RWPE1 (cell line): Measurements from ENCODE around the gene CTH.
"Not testable (repeated sequence)": the region's sequence is repeated elsewhere in the genome, so short reads cannot be mapped to it uniquely, and the experiment has no call there.

Experiments
- CTCF ChIA-PET: fragments of 350-600 bp; sonication (Branson Sonifier 250); formaldehyde crosslinking; extraction: SDS; loops from one replicate; lab custom pipeline; 2021; lab: Yijun Ruan, JAX
- POLR2A ChIA-PET: fragments of 400-600 bp; formaldehyde crosslinking; extraction: SDS; loops from one replicate; lab custom pipeline; 2020; ENCODE audit warnings: antibody characterized with exemption; ENCODE audit not compliant: low non-redundant PET; lab: Yijun Ruan, JAX
- DNase-seq: peaks from one replicate; pipeline ENCODE4 v3.0.0; 2012; ENCODE audit warnings: low spot score
- H3K27ac ChIP-seq: fragments of 450-650 bp; 2 replicates; pipeline ENCODE4 v1.5.1; 2017
- TF ChIP-seq, protein P1 (sequence below): fragments of 450-650 bp; conservative IDR thresholded peaks from 2 replicates; pipeline ENCODE4 v1.5.1; 2017; ENCODE audit warnings: low read depth, mild to moderate bottlenecking

The CTH gene

GRCh38 chr1:70410604-70411359 lies at the start of gene CTH:
TSS of gene CTH (plus strand) at chr1:70411268. CDS start at chr1:70411416, 148 bp downstream.
- POLR2A ChIA-PET = interaction anchor here (0.6 to 1.9 kb wide), 6 partner anchors 9 to 60 kb away, joined by 3 to 9 read pairs (median 4); partner anchors contain the start of gene ANKRD13C
- H3K27ac ChIP-seq = peak within 1 kb of the TSS; percentile 89
- peak; percentile 95 for DNase-seq
- TF ChIP-seq, protein P1, sequence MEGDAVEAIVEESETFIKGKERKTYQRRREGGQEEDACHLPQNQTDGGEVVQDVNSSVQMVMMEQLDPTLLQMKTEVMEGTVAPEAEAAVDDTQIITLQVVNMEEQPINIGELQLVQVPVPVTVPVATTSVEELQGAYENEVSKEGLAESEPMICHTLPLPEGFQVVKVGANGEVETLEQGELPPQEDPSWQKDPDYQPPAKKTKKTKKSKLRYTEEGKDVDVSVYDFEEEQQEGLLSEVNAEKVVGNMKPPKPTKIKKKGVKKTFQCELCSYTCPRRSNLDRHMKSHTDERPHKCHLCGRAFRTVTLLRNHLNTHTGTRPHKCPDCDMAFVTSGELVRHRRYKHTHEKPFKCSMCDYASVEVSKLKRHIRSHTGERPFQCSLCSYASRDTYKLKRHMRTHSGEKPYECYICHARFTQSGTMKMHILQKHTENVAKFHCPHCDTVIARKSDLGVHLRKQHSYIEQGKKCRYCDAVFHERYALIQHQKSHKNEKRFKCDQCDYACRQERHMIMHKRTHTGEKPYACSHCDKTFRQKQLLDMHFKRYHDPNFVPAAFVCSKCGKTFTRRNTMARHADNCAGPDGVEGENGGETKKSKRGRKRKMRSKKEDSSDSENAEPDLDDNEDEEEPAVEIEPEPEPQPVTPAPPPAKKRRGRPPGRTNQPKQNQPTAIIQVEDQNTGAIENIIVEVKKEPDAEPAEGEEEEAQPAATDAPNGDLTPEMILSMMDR = no peak
- CTCF ChIA-PET = interaction anchor here (1.0 kb wide), 1 partner anchor 11 kb away, joined by 4 read pairs; no protein-coding TSS in a partner anchor

GRCh38 chr1:70361727-70362398 lies 49.2 kb upstream of the CTH start:
- CTCF ChIA-PET = interaction anchor here (0.6 kb wide), 1 partner anchor 140 kb away, joined by 3 read pairs; no protein-coding TSS in a partner anchor
- POLR2A ChIA-PET = no interaction called here
- TF ChIP-seq, protein P1 = no peak
- no peak for DNase-seq
- H3K27ac ChIP-seq = no peak overlapping the region

DNA sequence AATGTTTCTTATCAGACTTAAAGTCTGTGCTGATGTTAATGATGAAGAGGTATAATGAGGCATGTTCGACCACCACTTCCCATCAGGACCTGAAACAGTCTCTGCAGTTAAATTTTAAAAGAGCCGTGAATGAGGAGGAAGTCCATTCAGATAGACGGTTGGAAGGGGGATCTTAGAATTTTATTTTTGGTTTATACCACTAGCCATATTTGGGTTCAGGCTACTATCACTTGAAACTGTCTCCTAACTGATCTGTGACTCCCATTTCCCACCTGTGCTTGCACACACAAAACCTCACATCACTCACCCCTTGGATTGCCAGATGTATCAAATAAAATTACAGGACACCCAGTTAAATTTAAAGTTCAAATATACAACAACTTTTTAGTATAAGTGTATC lies 46.6 kb upstream of the CTH start:
- POLR2A ChIA-PET = no interaction called here
- no peak overlapping the region for H3K27ac ChIP-seq
- CTCF ChIA-PET = no interaction called here
- no peak for DNase-seq
- TF ChIP-seq, protein P1 = no peak

GRCh38 chr1:70366425-70366952 lies 44.6 kb upstream of the CTH start:
- POLR2A ChIA-PET, H3K27ac ChIP-seq, CTCF ChIA-PET, DNase-seq: not testable (repeated sequence)

DNA sequence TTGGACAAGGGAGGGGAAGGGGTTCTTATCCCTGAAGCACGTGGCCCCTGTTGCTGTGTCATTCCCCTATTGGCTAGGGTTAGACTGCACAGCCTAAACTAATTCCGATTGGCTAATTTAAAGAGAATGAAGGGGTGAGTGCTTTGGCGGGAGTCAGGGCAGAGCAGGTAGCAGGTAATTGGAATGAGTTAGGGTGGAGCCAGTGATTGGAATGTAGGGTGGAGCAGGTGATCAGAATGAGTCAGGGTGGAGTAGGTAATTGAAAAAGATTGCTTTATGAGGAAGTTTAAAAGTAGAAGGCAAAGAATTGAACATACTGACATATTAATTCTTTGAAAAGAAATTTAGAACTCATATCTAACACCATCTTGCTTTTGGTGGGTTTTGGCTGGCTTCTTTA lies 44.1 kb upstream of the CTH start:
- CTCF ChIA-PET, H3K27ac ChIP-seq, DNase-seq, POLR2A ChIA-PET: not testable (repeated sequence)

DNA sequence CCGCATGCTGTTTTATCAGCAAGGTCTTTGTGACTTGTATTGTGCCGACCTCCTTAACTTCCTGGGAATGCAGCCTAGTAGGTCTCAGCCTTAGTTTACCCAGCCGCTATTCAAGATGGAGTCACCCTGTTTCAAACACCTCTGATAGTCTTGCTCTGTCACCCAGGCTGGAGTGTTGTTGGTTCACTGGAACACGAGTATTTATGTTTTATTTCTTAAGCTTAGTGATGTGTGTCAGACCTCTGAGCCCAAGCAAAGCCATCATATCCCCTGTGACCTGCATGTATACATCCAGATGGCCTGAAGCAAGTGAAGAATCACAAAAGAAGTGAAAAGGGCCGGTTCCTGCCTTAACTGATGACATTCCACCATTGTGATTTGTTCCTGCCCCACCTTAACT lies 43.7 kb upstream of the CTH start:
- H3K27ac ChIP-seq, DNase-seq, POLR2A ChIA-PET, CTCF ChIA-PET: not testable (repeated sequence)

GRCh38 chr1:70371586-70371985 lies 39.5 kb upstream of the CTH start:
- DNase-seq, H3K27ac ChIP-seq, POLR2A ChIA-PET: not testable (repeated sequence)
- CTCF ChIA-PET = interaction anchor here (0.5 kb wide), 1 partner anchor 8 kb away, joined by 3 read pairs; no protein-coding TSS in a partner anchor

DNA sequence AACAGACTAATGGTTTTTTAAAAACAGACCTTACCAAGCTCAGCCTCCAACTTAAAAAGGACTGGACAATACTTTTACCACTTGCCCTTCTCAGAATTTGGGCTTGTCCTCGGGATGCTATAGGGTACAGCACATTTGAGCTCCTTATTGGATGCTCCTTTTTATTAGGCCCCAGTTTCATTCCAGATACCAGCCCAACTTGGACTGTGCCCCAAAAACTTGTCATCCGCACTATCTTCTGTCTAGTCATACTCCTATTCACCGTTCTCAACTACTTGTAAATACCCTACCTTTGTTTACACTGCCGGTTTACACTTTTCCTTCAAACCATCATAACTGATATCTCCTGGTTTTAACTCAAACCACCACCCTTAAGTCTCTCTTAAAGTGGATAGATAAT lies 38.6 kb upstream of the CTH start:
- TF ChIP-seq, protein P1 = no peak
- ChIA-PET POLR2A (no interaction called here), CTCF (interaction anchor here (0.6 kb wide), 2 partner anchors 129 to 1838 kb away, joined by 3 to 4 read pairs; no protein-coding TSS in a partner anchor)
- H3K27ac ChIP-seq = no peak overlapping the region
- no peak for DNase-seq

DNA sequence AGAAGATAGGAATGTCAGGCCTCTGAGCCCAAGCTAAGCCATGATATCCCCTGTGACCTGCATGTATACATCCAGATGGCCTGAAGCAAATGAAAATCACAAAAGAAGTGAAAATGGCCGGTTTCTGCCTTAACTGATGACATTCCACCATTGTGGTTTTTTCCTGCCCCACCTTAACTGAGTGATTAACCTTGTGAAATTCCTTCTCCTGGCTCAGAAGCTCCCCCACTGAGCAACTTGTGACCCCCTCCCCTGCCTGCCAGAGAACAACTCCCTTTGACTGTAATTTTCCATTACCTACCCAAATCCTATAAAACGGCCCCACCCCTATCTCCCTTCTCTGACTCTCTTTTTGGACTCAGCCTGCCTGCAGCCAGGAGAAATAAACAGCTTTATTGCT lies 37.5 kb upstream of the CTH start:
- CTCF ChIA-PET, H3K27ac ChIP-seq, POLR2A ChIA-PET, DNase-seq: not testable (repeated sequence)
